ENCODE data around the gene SORCS2. TPM values are rescaled to one million over a fixed set of nuclear protein-coding genes. Genes with fewer than 3 reads are reported as not detected.

Gene SORCS2
- polyA plus RNA-seq, 1 of the 3 experiments (the other 2 are of a cell fraction): 1.6 TPM

- TF ChIP-seq REST (IDR thresholded peaks at IDR 0.05; ENCODE audit: low read depth, low read length) (no peak), JUND (IDR thresholded peaks at IDR 0.05) (no peak), TAF1 (IDR thresholded peaks at IDR 0.05; ENCODE audit: borderline replicate concordance, low read depth, low read length) (no peak), SMC3 (IDR thresholded peaks at IDR 0.05; ENCODE audit: low read depth, low read length) (no peak)
Observed at GRCh38 chr4:7740866-7741525, 548.7 kb downstream of the SORCS2 start (continued).

- H3K27me3 ChIP-seq (ENCODE audit: insufficient read depth): no peaks in the 10 kb centered on the region
- DNase-seq: no peak
- H4K20me1 ChIP-seq (ENCODE audit: insufficient read depth): no peaks in the 10 kb centered on the region
- no peak overlapping the region for H2AFZ ChIP-seq (ENCODE audit: low read depth)
- peaks cover 0 to 5% of the 10 kb centered on the region in 2 experiments for H3K36me3 ChIP-seq (replicated peaks in 1 of 2; ENCODE audit: control insufficient read depth in 1 of 2, insufficient read depth in 2 of 2, low read length in 1 of 2)
- ChIA-PET CTCF (interaction anchor here (0.9 to 2.8 kb wide), 5 partner anchors 14 to 246 kb away, joined by 3 to 9 read pairs (median 6); no protein-coding TSS in a partner anchor), POLR2A (no interaction called here)
- no peak overlapping the region for H3K27ac ChIP-seq (ENCODE audit: low read depth in 2 of 2, low read length in 1 of 2)
- H3K4me3 ChIP-seq (ENCODE audit: low read depth in 2 of 2, low read length in 1 of 2): no peak overlapping the region
- H3F3A ChIP-seq (replicated peaks; ENCODE audit: insufficient read depth): no peaks in the 10 kb centered on the region
- H3K4me2 ChIP-seq: no peak overlapping the region
- H3K9me3 ChIP-seq: no peaks in the 10 kb centered on the region
- 89% methylated on average over 15 of the region's 18 CpGs for WGBS (ENCODE audit: low lambda C conversion rate)
- H3K79me2 ChIP-seq (ENCODE audit: insufficient read depth): no peaks in the 10 kb centered on the region
- peaks cover 0 to 11% of the 10 kb centered on the region in 2 experiments; a peak in 1 of 4 replicates for H3K4me1 ChIP-seq (ENCODE audit: control insufficient read depth in 1 of 2, insufficient read depth in 2 of 2, low read depth in 1 of 2, low read length in 1 of 2)
- TF ChIP-seq NRF1 (IDR thresholded peaks at IDR 0.05; ENCODE audit: low read depth, low read length) (no peak), TEAD4 (IDR thresholded peaks at IDR 0.05; ENCODE audit: borderline replicate concordance, insufficient read depth) (no peak), IRF3 (IDR thresholded peaks at IDR 0.05; ENCODE audit: low read depth, low read length) (no peak), FOXJ3 (CRISPR knock-in tag; IDR thresholded peaks at IDR 0.05) (no peak), MXI1 (IDR thresholded peaks at IDR 0.05; ENCODE audit: low read depth, low read length) (no peak), SIN3A (IDR thresholded peaks at IDR 0.05; ENCODE audit: borderline replicate concordance, low read depth, low read length) (no peak), FOSL2 (IDR thresholded peaks at IDR 0.05; ENCODE audit: borderline replicate concordance, low read depth) (no peak), POLR2AphosphoS5 (IDR thresholded peaks at IDR 0.05; ENCODE audit: low read depth, low read length) (no peak), RFX5 (IDR thresholded peaks at IDR 0.05; ENCODE audit: low read length) (no peak), JUND (IDR thresholded peaks at IDR 0.05) (no peak), SMC3 (IDR thresholded peaks at IDR 0.05; ENCODE audit: low read depth, low read length) (no peak), USF1 (IDR thresholded peaks at IDR 0.05; ENCODE audit: borderline replicate concordance, low read depth) (no peak), MEF2A (IDR thresholded peaks at IDR 0.05; ENCODE audit: borderline replicate concordance, low read depth) (no peak), NFIC (IDR thresholded peaks at IDR 0.05; ENCODE audit: borderline replicate concordance) (no peak), MAX (IDR thresholded peaks at IDR 0.05; ENCODE audit: low read depth) (no peak), FOXM1 (IDR thresholded peaks at IDR 0.05; ENCODE audit: low read depth) (no peak), PBX3 (IDR thresholded peaks at IDR 0.05) (no peak), RCOR1 (IDR thresholded peaks at IDR 0.05; ENCODE audit: low read length) (no peak), TCF12 (IDR thresholded peaks at IDR 0.05) (no peak), USF2 (IDR thresholded peaks at IDR 0.05; ENCODE audit: borderline replicate concordance, low read depth, low read length) (no peak)
- H3K9ac ChIP-seq: no peak overlapping the region
- no peaks in the 10 kb centered on the region for H3K9me2 ChIP-seq
Observed at GRCh38 chr4:7741946-7742806, 549.8 kb downstream of the SORCS2 start.

Measured in SK-N-SH (cell line).